ENCODE measurements around the gene ALLC.
"Not testable (repeated sequence)": the region's sequence is repeated elsewhere in the genome, so short reads cannot be mapped to it uniquely, and the experiment has no call there.

Gene ALLC

DNA sequence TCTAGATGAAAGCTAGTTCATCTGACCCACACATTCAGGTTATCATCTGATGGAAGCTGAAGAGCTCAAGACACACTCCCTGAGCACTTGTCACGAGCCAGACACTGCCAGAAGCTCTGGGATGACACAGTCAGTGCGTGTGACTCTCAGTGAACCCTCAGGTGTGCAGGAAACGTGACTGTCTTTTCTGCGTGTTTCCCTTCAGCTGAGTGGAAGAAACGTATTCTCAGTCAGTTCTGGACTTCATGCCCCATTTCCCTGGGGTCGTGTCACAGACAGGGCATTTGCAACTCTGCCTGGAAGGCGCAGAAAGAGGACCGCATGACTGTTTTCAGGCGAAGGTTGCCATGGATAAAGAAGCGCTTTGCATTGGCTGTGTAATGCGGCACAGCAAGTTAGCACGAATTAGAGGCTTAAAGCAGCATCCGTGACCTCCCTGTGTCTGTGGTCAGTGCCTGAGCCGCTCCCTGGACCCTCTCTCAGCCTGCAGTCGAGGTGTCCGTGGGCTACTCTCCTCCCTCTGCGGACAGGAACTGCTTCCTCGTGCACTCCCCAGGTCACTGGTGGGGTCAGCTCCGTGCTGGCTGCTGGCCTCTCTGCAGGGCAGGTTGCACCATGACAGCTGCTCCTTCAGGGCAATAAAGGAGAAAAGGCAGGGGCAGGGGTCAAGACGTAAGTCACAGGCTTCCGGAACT is 3.3 kb upstream of the ALLC start:
- Mint-ChIP-seq H3K27ac (no peak overlapping the region), H3K36me3 (peaks cover 6% of the 10 kb centered on the region), H3K9me3 (no peaks in the 10 kb centered on the region), H3K4me3 (no peak overlapping the region), H3K4me1 (peaks cover 19% of the 10 kb centered on the region)
- ATAC-seq (no peak), DNase-seq (ENCODE audit: low spot score in 2 of 2) (no peak)

- no peak overlapping the region for H3K27ac Mint-ChIP-seq
- peaks cover 25% of the 10 kb centered on the region for H3K4me1 Mint-ChIP-seq
- ATAC-seq (no peak), DNase-seq (ENCODE audit: low spot score in 2 of 2) (no peak)
- peaks cover 2% of the 10 kb centered on the region for H3K36me3 Mint-ChIP-seq
- no peaks in the 10 kb centered on the region for H3K9me3 Mint-ChIP-seq
- no peak overlapping the region for H3K4me3 Mint-ChIP-seq
Measured at GRCh38 chr2:3655871-3656761, 1.9 kb upstream of the ALLC start.

GRCh38 chr2:3656762-3657721 is 958 bp upstream of the ALLC start:
- DNase-seq (ENCODE audit: low spot score in 2 of 2) = no peak
- no peak for ATAC-seq
- Mint-ChIP-seq H3K36me3 (no peaks in the 10 kb centered on the region), H3K4me3 (no peak overlapping the region), H3K9me3 (no peaks in the 10 kb centered on the region), H3K27ac (no peak overlapping the region), H3K4me1 (peaks cover 16% of the 10 kb centered on the region)

- DNase-seq (ENCODE audit: low spot score in 2 of 2) (no peak), ATAC-seq (peak; percentile 53)
- H3K4me3 Mint-ChIP-seq = no peak overlapping the region
- no peak overlapping the region for H3K27ac Mint-ChIP-seq
- no peaks in the 10 kb centered on the region for H3K36me3 Mint-ChIP-seq
- H3K9me3 Mint-ChIP-seq = no peaks in the 10 kb centered on the region
- peaks cover 12% of the 10 kb centered on the region for H3K4me1 Mint-ChIP-seq
Measured at GRCh38 chr2:3659447-3660432, 1.7 kb downstream of the ALLC start.

DNA sequence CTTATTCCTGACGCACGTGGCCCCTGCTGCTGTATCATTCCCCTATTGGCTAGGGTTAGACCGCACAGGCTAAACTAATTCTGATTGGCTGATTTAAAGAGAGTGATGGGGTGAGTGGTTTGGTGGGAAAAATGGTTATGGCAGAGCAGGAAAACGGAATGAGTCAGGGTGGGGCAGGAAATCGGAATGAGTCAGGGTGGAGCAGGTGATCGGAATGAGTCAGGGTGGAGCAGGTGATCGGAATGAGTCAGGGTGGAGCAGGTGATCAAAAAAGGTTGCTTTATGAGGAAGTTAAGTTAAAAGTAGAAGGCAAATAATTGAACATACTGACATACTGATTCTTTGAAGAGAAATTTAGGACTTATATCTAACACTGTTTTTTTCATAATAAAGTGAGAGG is 2.6 kb downstream of the ALLC start:
- not testable (repeated sequence) for H3K36me3 Mint-ChIP-seq; H3K4me3 Mint-ChIP-seq; ATAC-seq; H3K27ac Mint-ChIP-seq; DNase-seq (ENCODE audit: low spot score in 2 of 2); H3K9me3 Mint-ChIP-seq
- H3K4me1 Mint-ChIP-seq = peaks cover 12% of the 10 kb centered on the region

DNA sequence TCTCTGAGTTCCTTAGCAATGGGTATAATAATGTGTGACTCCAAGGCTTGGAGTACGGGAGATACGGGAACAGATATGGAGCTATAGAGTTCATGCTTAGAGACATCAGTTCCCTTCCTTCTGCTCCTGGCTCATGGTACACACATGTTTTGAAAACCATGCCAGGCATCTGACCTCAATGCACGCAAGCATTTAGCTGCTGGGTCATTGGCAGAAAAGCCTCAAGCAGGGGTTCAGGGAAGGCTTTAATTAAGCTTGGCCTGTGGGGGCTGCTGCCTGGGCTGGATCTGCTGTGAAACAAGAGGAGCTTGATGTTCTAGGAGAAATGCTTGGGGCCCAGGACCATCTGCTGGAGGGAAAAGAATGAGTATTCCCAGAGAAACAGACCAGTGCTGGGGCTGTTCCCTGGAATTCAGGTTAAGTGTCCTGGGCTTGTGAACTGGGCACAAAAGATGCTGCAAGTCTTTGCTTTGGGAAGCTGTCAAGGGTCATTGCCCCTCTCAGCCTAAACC is 3.2 kb downstream of the ALLC start:
- no peak for DNase-seq (ENCODE audit: low spot score in 2 of 2)
- H3K4me1 Mint-ChIP-seq = peaks cover 12% of the 10 kb centered on the region
- ATAC-seq = no peak
- peaks cover 2% of the 10 kb centered on the region for H3K9me3 Mint-ChIP-seq
- H3K27ac Mint-ChIP-seq = no peak overlapping the region
- H3K36me3 Mint-ChIP-seq = no peaks in the 10 kb centered on the region
- no peak overlapping the region for H3K4me3 Mint-ChIP-seq

GRCh38 chr2:3662239-3662638 is 4.2 kb downstream of the ALLC start:
- no peaks in the 10 kb centered on the region for H3K36me3 Mint-ChIP-seq
- DNase-seq (ENCODE audit: low spot score in 2 of 2) (no peak), ATAC-seq (no peak)
- H3K4me1 Mint-ChIP-seq = peaks cover 12% of the 10 kb centered on the region
- no peak overlapping the region for H3K27ac Mint-ChIP-seq
- no peak overlapping the region for H3K4me3 Mint-ChIP-seq
- peaks cover 2% of the 10 kb centered on the region for H3K9me3 Mint-ChIP-seq

DNA sequence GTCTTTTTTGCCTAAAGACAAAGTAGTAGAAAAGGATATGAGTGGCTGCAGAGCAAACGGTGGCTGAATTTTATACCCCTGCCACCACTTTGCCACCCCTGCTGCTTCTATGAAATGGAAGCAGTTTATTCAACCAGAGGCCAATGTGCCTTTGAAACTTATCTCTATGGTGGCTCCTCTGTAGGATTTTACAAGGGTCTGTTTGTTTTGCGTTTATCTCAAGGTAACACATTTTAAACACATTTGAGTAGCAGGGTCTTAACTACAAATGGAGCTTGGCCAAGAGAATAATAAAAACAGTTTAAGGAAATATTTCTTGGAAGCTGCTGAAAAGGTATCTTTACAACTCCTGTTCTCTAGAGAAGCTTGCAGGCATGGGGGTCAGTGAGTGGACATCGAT is 6.1 kb downstream of the ALLC start:
- Mint-ChIP-seq H3K9me3 (peaks cover 2% of the 10 kb centered on the region), H3K36me3 (no peaks in the 10 kb centered on the region), H3K27ac (no peak overlapping the region), H3K4me1 (peaks cover 12% of the 10 kb centered on the region), H3K4me3 (no peak overlapping the region)
- DNase-seq (ENCODE audit: low spot score in 2 of 2) (no peak), ATAC-seq (no peak)

GRCh38 chr2:3664925-3665324 is 6.9 kb downstream of the ALLC start:
- H3K4me3 Mint-ChIP-seq = no peak overlapping the region
- H3K27ac Mint-ChIP-seq = no peak overlapping the region
- peaks cover 11% of the 10 kb centered on the region for H3K4me1 Mint-ChIP-seq
- ATAC-seq (no peak), DNase-seq (ENCODE audit: low spot score in 2 of 2) (no peak)
- peaks cover 2% of the 10 kb centered on the region for H3K9me3 Mint-ChIP-seq
- no peaks in the 10 kb centered on the region for H3K36me3 Mint-ChIP-seq

DNA sequence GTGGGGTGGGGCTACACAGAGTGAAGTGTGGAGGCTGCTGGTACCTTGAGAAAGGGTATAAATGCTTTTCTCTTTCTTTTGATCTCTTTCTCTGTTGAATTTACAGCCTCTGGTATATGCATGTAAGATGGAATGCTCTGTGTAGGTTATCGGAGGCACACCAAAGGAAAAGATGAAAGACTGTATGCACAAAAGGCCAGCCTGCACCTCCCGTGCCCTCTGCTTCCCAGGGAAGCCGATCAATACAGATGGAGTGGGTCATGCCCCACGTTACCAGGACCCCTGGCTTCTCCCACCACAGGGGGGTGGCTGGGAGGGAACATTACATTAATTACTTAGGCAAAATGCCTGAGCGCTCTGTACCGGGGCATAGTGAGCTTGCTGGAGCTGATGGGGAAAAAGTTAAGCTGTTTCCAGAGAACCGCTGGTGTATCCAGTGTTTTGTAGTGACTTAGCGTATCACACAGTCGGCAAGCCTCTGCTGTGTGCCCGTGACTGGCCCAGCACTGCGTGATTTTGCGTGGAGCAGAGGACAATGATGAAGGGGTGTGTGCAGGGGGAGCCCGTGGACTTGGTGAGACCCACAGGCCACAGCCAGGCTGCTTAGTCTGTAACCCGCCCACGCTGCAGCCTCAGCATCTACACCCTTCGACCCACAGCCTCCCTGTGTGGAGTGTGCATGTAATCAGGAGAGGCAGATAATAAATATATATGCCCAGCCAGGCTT is 8.0 kb downstream of the ALLC start:
- H3K4me1 Mint-ChIP-seq = no peaks in the 10 kb centered on the region
- H3K9me3 Mint-ChIP-seq = peaks cover 2% of the 10 kb centered on the region
- DNase-seq (ENCODE audit: low spot score in 2 of 2) (no peak), ATAC-seq (no peak)
- no peaks in the 10 kb centered on the region for H3K36me3 Mint-ChIP-seq
- no peak overlapping the region for H3K27ac Mint-ChIP-seq
- no peak overlapping the region for H3K4me3 Mint-ChIP-seq

GRCh38 chr2:3666613-3666975 is 8.6 kb downstream of the ALLC start:
- Mint-ChIP-seq H3K4me3 (no peak overlapping the region), H3K27ac (no peak overlapping the region), H3K36me3 (no peaks in the 10 kb centered on the region), H3K4me1 (no peaks in the 10 kb centered on the region), H3K9me3 (peaks cover 2% of the 10 kb centered on the region)
- ATAC-seq (no peak), DNase-seq (ENCODE audit: low spot score in 2 of 2) (peak in 1 of 2 donors; percentile 15)

DNA sequence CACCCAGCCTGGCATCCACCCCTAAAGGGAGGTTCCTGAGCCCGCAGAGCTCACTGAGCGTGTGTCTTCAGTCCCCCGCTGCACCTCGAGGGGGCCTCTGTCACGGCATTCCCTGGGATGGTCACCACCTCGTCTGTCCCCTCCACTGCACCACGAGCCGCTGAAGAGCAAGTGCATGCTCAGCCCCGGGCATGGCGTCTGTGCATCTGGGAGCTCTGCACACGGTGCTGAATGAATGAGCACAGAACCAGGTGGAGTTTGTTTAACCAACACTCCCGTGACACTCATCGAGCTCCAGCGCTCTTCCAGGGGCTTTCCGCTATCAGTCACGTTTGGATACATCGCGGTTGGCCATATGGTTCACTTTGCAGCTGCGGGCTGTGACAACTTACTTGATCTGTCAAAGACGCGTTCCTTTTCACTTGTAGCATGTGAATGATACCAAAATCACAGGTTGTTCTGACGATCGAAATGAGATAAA is 9.2 kb downstream of the ALLC start:
- H3K36me3 Mint-ChIP-seq = no peaks in the 10 kb centered on the region
- H3K4me3 Mint-ChIP-seq = no peak overlapping the region
- ATAC-seq (no peak), DNase-seq (ENCODE audit: low spot score in 2 of 2) (peak in 1 of 2 donors; percentile 22)
- peaks cover 2% of the 10 kb centered on the region for H3K9me3 Mint-ChIP-seq
- no peak overlapping the region for H3K27ac Mint-ChIP-seq
- H3K4me1 Mint-ChIP-seq = no peaks in the 10 kb centered on the region

- H3K36me3 Mint-ChIP-seq = no peaks in the 10 kb centered on the region
- H3K27ac Mint-ChIP-seq = no peak overlapping the region
- peak in 1 of 2 donors; percentile 22 for DNase-seq (ENCODE audit: low spot score in 2 of 2)
- no peak overlapping the region for H3K4me3 Mint-ChIP-seq
- peaks cover 2% of the 10 kb centered on the region for H3K9me3 Mint-ChIP-seq
- no peaks in the 10 kb centered on the region for H3K4me1 Mint-ChIP-seq
- no peak for ATAC-seq
Measured at GRCh38 chr2:3669656-3670055, 11.7 kb downstream of the ALLC start.

Measured in stimulated activated effector memory CD8-positive, alpha-beta T cell treated with anti-CD3 and anti-CD28 coated beads, Interleukin-12 subunit alpha, Interleukin-12 subunit beta, amount 100 ng/mL, for 72 hours (primary cell).